A549 (cell line): ENCODE data around the gene TUT1.

ENCODE experiments used
- BHLHE40 ChIP-seq: IDR thresholded peaks from 2 replicates; pipeline ENCODE4 v1.6.1; 2012; ENCODE audit warnings: low read depth, low read length, inconsistent platforms
- HDAC2 ChIP-seq: fragments of 200-600 bp; sonication (generic); IDR thresholded peaks from 2 replicates; pipeline ENCODE4 v1.6.1; 2016
- JUNB ChIP-seq: fragments of >200 bp; sonication (Bioruptor Twin); formaldehyde crosslinking; IDR thresholded peaks from 2 replicates; pipeline ENCODE4 v1.6.1; 2016
- KDM1A ChIP-seq: fragments of 200-600 bp; sonication (generic); IDR thresholded peaks from 2 replicates; pipeline ENCODE4 v1.6.1; 2016; ENCODE audit warnings: low read depth, mild to moderate bottlenecking
- KDM5A ChIP-seq: fragments of 200-600 bp; sonication (generic); IDR thresholded peaks from 2 replicates; pipeline ENCODE4 v1.6.1; 2016; ENCODE audit warnings: antibody characterized with exemption, mild to moderate bottlenecking
- POLR2A ChIP-seq: IDR thresholded peaks from 2 replicates; pipeline ENCODE4 v1.6.1; 2012; ENCODE audit warnings: mild to moderate bottlenecking, low read length
- RCOR1 ChIP-seq: fragments of 150-350 bp; IDR thresholded peaks from 2 replicates; pipeline ENCODE4 v1.6.1; 2014; ENCODE audit warnings: antibody characterized with exemption, low read length, low read depth
- SMC3 ChIP-seq: fragments of >200 bp; sonication (Bioruptor Twin); formaldehyde crosslinking; IDR thresholded peaks from 3 replicates; pipeline ENCODE4 v1.6.1; 2018; ENCODE audit warnings: inconsistent platforms
- ZC3H11A ChIP-seq: fragments of 450-650 bp; IDR thresholded peaks from 2 replicates; pipeline ENCODE4 v1.6.1; 2014; ENCODE audit warnings: antibody characterized with exemption, mild to moderate bottlenecking
- ZSCAN20 ChIP-seq: fragments of 250-450 bp; sonication (Bioruptor Pico); IDR thresholded peaks from 2 replicates; pipeline ENCODE4 v1.8.0; 2022; ENCODE audit warnings: mild to moderate bottlenecking, moderate library complexity
- TF ChIP-seq, protein P1 (sequence below): fragments of >200 bp; sonication (Bioruptor Twin); formaldehyde crosslinking; IDR thresholded peaks from 3 replicates; pipeline ENCODE4 v1.5.1; 2016

DNA sequence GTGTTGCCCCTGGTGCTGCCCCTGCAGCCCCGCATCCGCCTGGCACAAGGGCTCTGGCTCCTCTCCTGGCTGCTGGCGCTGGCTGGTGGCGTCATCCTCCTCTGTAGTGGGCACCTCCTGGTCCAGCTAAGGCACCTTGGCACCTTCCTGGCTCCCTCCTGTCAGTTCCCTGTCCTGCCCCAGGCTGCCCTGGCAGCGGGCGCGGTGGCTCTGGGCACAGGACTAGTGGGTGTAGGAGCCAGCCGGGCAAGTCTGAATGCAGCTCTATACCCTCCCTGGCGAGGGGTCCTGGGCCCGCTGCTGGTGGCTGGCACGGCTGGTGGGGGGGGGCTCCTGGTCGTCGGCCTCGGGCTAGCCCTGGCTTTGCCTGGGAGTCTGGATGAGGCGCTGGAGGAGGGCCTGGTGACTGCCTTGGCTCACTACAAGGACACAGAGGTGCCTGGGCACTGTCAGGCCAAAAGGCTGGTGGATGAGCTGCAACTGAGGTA lies 22.0 kb upstream of the TUT1 start:
- TF ChIP-seq ZSCAN20 (CRISPR knock-in tag) (no peak), ZC3H11A (no peak), SMC3 (no peak), POLR2A (no peak), HDAC2 (no peak), KDM5A (no peak), JUNB (no peak), KDM1A (no peak), RCOR1 (no peak), BHLHE40 (no peak)
- TF ChIP-seq, protein P1, sequence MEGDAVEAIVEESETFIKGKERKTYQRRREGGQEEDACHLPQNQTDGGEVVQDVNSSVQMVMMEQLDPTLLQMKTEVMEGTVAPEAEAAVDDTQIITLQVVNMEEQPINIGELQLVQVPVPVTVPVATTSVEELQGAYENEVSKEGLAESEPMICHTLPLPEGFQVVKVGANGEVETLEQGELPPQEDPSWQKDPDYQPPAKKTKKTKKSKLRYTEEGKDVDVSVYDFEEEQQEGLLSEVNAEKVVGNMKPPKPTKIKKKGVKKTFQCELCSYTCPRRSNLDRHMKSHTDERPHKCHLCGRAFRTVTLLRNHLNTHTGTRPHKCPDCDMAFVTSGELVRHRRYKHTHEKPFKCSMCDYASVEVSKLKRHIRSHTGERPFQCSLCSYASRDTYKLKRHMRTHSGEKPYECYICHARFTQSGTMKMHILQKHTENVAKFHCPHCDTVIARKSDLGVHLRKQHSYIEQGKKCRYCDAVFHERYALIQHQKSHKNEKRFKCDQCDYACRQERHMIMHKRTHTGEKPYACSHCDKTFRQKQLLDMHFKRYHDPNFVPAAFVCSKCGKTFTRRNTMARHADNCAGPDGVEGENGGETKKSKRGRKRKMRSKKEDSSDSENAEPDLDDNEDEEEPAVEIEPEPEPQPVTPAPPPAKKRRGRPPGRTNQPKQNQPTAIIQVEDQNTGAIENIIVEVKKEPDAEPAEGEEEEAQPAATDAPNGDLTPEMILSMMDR = no peak
